GM06990 (cell line): Measurements from ENCODE around the gene ATG101.

Experiments used
- DNase-seq: peaks from one replicate; pipeline ENCODE4 v3.0.0-alpha.2; 2011; ENCODE audit not compliant: insufficient read length; ENCODE audit errors: extremely low read depth
- H3K27me3 ChIP-seq: replicated peaks from 2 replicates; pipeline ENCODE4 v1.6.0; 2011; ENCODE audit warnings: low read length; ENCODE audit not compliant: control insufficient read depth, insufficient read depth
- H3K36me3 ChIP-seq: 2 replicates; pipeline ENCODE4 v1.5.1; 2011; ENCODE audit warnings: low read length; ENCODE audit not compliant: control insufficient read depth, insufficient read depth
- H3K4me3 ChIP-seq: replicated peaks from 2 replicates; pipeline ENCODE4 v1.5.1; 2011; ENCODE audit warnings: low read depth, mild to moderate bottlenecking, control low read depth, low read length
- CTCF ChIP-seq: IDR thresholded peaks from 2 replicates; pipeline ENCODE4 v1.5.1; 2011; ENCODE audit warnings: low read length, control low read depth, mild to moderate bottlenecking, inconsistent platforms; ENCODE audit not compliant: insufficient read depth, poor library complexity, severe bottlenecking

Gene ATG101

GRCh38 chr12:52054231-52054832 lies 15.4 kb upstream of the ATG101 start:
- no peak for DNase-seq
- TF ChIP-seq CTCF, result no peak
- H3K36me3 ChIP-seq, result no peaks in the 10 kb centered on the region

GRCh38 chr12:52054833-52055730 lies 14.7 kb upstream of the ATG101 start:
- no peaks in the 10 kb centered on the region for H3K27me3 ChIP-seq
- TF ChIP-seq CTCF, result no peak
- DNase-seq, result no peak
- H3K36me3 ChIP-seq, result no peaks in the 10 kb centered on the region
- no peak overlapping the region for H3K4me3 ChIP-seq

More at GRCh38 chr12:52054231-52054832, 15.4 kb upstream of the ATG101 start:
- Histone ChIP-seq H3K4me3 (no peak overlapping the region), H3K27me3 (no peaks in the 10 kb centered on the region)

DNA sequence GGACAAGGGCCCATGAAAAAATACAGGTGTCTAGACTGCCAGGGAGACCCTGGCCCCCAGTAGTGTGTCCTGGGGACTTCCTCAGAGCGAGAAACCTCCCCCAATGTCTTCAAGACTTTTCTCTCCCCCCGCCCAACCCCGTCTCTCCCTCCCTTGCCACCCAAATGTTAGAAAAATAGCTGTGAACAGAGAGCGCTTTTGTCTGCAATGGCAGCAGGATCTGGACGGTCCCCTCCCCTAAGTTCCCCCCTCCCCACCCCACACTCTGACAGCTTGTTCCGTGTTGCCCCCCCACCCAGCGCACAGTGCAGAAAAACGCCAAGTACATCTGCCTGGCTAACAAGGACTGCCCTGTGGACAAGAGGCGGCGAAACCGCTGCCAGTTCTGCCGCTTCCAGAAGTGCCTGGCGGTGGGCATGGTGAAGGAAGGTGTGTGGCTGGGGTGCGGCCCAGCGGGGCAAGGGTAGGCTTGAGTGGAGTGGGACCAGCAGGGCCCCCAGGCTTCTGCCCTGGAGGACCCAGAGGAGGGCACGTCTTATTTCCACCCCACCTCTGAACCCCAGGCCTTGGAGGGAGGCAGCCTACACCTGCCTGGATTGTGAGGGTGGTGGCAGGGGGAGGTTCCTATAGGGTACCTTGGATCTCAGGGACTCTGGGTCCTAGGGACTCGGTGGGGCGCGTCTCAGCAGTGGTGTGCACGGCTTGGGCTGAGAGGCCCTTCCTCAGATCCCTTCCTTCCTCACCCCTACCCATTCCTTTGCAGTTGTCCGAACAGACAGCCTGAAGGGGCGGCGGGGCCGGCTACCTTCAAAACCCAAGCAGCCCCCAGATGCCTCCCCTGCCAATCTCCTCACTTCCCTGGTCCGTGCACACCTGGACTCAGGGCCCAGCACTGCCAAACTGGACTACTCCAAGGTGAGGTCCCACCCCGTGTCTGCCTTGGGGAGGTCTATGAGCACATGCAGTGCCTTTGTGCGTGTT lies 13.8 kb upstream of the ATG101 start:
- Histone ChIP-seq H3K36me3 (no peaks in the 10 kb centered on the region), H3K27me3 (no peaks in the 10 kb centered on the region), H3K4me3 (no peak overlapping the region)
- TF ChIP-seq CTCF, result no peak
- DNase-seq, result no peak

DNA sequence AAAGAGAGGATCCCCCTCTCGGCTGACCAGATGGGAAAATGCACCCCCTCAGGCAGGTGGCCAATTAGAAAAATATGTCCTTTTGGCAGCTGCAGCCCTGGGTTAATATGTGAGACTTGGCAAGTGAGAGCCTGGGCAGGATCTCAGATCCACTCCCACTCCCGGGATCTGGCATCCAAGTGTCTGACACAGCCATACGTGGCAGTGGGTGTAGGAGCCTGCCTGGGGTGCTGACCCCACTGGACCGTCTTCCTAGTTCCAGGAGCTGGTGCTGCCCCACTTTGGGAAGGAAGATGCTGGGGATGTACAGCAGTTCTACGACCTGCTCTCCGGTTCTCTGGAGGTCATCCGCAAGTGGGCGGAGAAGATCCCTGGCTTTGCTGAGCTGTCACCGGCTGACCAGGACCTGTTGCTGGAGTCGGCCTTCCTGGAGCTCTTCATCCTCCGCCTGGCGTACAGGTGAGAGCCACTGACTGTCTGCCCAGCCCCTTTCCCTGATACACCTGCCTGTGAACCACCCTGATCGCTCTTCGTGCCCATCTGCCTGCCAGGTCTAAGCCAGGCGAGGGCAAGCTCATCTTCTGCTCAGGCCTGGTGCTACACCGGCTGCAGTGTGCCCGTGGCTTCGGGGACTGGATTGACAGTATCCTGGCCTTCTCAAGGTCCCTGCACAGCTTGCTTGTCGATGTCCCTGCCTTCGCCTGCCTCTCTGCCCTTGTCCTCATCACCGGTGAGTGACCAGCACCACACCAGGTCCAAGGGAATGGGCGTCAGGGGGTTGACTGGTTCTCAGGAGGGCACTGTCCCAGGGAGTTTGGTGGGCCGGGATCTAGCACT lies 12.8 kb upstream of the ATG101 start:
- Histone ChIP-seq H3K27me3 (no peaks in the 10 kb centered on the region), H3K36me3 (no peaks in the 10 kb centered on the region), H3K4me3 (no peak overlapping the region)
- DNase-seq, result no peak
- TF ChIP-seq CTCF, result no peak
